GM18526 (cell line): ENCODE measurements around the gene C11orf21.

Experiments used
- POLR2A ChIP-seq: IDR thresholded peaks from 3 replicates; pipeline ENCODE4 v1.6.1; 2011; ENCODE audit not compliant: insufficient read length; ENCODE audit errors: extremely low read depth

Gene C11orf21

GRCh38 chr11:2312232-2313042, 10.7 kb upstream of the C11orf21 start:
- no peak for TF ChIP-seq POLR2A

GRCh38 chr11:2311353-2312133, 9.8 kb upstream of the C11orf21 start:
- no peak for TF ChIP-seq POLR2A

GRCh38 chr11:2310786-2311352, 9.2 kb upstream of the C11orf21 start:
- TF ChIP-seq POLR2A, result no peak

GRCh38 chr11:2310073-2310785, 8.5 kb upstream of the C11orf21 start:
- TF ChIP-seq POLR2A, result no peak

- TF ChIP-seq POLR2A, result no peak
Observed at GRCh38 chr11:2309251-2310072, 7.7 kb upstream of the C11orf21 start.

GRCh38 chr11:2308713-2309112, 7.0 kb upstream of the C11orf21 start:
- TF ChIP-seq POLR2A, result no peak

- TF ChIP-seq POLR2A, result no peak
Observed at GRCh38 chr11:2307501-2308331, 6.0 kb upstream of the C11orf21 start.

GRCh38 chr11:2306877-2307500, 5.3 kb upstream of the C11orf21 start:
- no peak for TF ChIP-seq POLR2A

GRCh38 chr11:2306452-2306823, 4.7 kb upstream of the C11orf21 start:
- no peak for TF ChIP-seq POLR2A

GRCh38 chr11:2305788-2306451, 4.2 kb upstream of the C11orf21 start:
- TF ChIP-seq POLR2A, result no peak

GRCh38 chr11:2305140-2305778, 3.5 kb upstream of the C11orf21 start:
- no peak for TF ChIP-seq POLR2A

- no peak for TF ChIP-seq POLR2A
Observed at GRCh38 chr11:2304506-2305139, 2.9 kb upstream of the C11orf21 start.
